Fibroblast of the conjunctiva (primary cell): Measurements from ENCODE around the gene SMYD1.

Source experiments
- DNase-seq: peaks from one replicate; pipeline ENCODE4 v3.0.0-alpha.2; 2010; ENCODE audit warnings: low read depth

Gene SMYD1

GRCh38 chr2:88057437-88057844 lies 10.2 kb upstream of the SMYD1 start:
- no peak for DNase-seq

GRCh38 chr2:88058191-88058590 lies 9.4 kb upstream of the SMYD1 start:
- DNase-seq = no peak

DNA sequence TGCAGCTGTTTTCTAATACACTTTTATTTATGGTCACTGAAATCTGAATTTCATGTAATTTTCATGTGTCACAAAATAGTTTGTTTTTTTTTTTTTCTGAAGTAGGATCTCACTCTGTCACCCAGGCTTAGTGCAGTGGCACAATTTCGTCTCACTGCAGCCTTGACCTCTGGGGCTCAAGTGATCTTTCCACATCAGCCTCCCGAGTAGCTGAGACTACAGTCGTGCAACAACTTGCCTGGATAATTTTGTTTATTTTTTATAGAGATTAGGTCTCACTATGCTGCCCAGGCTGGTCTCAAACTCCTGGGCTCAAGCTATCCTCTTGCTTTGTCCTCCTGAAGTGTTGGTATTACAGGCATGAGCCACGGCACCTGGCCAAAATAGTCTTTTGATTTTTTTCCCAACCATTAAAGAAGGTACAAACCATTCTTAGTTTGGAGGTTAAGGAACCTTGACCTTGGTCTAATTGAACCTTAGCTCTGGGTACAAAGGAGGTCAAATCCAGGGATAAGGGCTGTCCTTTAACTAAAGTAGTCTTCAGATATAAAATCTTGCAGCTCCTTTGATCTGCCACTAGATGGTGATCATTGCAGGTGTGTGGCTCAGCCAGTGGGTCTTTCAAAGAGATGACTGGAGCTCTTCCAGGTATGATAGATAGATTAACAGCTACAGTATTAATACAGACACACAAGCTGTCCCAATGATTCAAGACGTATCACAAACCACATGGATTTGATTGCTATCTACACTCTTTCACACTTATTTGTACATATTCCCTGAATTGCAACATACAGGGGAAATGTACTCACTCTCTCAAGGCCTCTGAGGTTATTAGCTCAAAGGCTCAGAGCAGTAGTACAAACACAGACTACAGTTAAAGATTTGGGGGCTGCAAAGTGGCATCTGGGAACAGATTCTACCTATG lies 7.4 kb upstream of the SMYD1 start:
- peak; percentile 18 for DNase-seq

GRCh38 chr2:88060907-88061275 lies 6.7 kb upstream of the SMYD1 start:
- no peak for DNase-seq

- DNase-seq = no peak
These were observed 6.3 kb upstream of the SMYD1 start for GRCh38 chr2:88061295-88061694.

DNA sequence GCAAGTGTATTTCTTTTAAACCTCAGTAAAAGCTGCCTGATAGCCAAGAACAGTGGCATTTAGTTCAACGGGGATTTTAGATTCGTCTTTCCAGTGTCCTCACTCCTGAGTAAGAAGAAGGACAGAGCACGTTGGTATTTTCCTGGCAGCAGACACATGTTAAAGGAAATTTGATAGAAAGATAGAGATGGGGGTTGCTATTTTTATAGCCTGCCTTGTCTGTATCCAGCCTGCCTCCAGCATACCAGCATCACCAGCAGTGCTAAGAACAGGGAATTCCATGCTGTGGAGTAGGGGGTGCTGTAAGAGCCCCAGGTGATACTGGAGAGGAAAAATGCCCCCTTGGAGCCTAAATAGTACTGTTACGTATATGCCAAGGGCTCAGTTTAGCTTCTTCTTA lies 1.1 kb upstream of the SMYD1 start:
- no peak for DNase-seq

- DNase-seq = no peak
These were observed 436 bp upstream of the SMYD1 start for GRCh38 chr2:88067189-88067588.

- DNase-seq = no peak
These were observed 419 bp downstream of the SMYD1 start for GRCh38 chr2:88068044-88068443.

DNA sequence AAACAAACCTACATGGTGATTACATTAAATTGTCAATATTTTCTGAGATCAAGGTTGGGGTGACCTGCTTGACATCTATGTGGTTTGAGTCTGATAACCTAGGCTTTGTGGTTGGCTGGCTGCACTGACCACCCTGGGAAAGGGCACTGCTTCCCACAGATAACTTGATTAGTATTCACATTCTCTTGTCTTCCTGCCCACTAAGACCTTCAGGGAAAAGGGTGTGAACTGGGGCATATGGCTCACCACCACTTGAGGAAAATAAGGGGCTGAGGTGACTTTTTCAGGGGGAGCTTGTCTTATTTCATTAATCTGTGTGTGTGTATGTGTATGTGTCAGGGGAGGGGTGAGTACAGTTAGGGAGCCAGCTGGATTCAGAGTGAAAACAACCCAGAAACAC lies 1.5 kb downstream of the SMYD1 start:
- DNase-seq = no peak

DNA sequence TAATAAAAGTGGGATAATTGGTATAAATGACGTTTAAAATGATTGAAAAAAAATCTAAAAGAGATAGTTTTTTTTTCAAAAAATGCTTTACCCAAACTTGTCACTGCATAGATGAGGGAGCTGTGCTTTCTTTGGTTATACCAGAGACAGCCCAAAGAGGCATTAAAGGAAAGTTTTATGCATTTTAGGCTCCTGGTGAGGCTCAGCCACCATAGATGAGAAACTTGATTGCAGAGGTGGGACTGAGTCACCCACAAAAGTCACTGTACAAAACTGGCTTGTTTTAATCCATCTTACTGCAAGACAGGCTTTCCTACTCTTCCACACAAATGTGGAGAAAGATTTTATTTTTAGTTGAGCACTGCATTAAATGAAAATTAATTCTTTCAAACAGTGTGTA lies 2.4 kb downstream of the SMYD1 start:
- DNase-seq = no peak

- DNase-seq = no peak
These were observed 3.7 kb downstream of the SMYD1 start for GRCh38 chr2:88071365-88071764.

DNA sequence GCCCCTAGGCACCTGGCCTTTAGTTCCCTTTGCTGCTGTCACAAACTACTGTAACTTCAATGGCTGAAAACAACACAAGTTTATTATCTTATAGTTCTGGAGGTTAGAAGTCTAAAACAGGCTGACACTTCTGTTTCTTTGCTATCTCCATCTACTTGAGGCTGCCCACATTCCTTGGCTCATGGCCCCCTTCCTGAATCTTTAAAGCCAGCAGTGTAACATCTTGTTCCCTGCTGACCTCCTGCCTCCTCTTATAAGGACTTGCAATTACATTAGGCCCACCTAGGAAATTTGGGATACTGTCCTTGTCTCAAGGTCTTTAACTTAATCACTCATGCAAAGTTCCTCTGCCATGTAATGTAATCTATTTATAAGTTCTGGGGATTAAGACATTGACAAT lies 6.5 kb downstream of the SMYD1 start:
- DNase-seq = no peak

- DNase-seq = peak; percentile 72
These were observed 7.2 kb downstream of the SMYD1 start for GRCh38 chr2:88074854-88075292.

DNA sequence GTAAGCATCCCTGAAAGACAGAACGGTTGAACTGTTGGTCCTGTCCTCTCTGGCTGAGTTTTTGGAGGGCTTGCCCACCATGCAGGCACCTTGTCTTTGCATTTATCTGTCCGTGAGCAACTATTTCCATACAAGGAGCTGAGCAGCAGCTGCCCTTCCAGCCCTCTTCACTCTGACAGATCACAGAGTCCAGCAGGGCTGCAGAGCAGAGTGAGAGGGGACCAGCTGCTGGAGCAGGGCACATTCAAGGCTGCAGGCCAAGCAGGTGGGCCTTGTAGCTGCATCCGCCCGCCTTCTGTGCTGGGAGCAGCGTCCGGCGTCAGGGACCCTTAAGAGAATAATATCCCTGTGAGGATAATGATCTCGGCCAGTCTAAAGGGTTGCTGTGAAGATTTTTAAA lies 9.5 kb downstream of the SMYD1 start:
- no peak for DNase-seq

GRCh38 chr2:88078643-88079172 lies 11.1 kb downstream of the SMYD1 start:
- no peak for DNase-seq

DNA sequence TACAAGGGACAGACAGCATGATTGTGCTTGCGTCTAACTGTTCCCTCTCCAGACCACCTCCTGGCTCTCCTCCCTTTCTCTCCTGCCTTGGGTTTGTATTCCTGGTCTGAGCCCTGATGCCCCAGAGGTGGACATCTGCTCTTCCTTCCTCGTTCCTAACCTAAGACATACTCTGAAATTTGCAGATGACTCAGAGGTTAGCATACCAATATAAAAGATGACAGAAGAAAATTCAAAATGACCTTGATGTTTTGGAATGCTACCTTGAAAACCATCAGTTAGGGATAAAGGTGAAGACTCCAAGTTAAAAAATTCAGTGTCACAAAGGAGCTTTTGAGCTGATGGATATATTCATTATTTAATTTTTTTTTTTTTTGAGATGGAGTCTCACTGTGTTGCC lies 12.9 kb downstream of the SMYD1 start:
- no peak for DNase-seq

GRCh38 chr2:88081924-88082608 lies 14.4 kb downstream of the SMYD1 start:
- DNase-seq = no peak

GRCh38 chr2:88082781-88083180 lies 15.2 kb downstream of the SMYD1 start:
- no peak for DNase-seq

GRCh38 chr2:88085099-88085498 lies 17.5 kb downstream of the SMYD1 start:
- no peak for DNase-seq

DNA sequence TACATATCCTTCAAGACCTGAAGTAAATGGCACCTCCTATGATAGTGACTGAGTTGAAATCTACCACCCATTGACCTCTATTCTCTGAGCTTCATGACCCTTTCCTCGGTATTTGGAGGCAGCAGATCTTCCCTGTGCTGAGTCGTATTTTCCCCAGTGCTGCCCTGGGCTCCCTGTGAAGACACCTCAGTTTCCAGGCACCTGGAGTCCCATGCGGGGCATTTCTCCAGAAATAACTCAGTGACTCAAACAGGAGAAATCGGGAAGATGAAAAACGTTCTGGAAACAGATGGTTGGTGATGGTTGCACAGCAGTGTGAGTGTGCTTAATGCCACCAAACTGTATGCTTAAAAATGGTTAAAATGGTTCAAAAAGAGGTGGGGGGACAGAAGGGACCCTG lies 18.0 kb downstream of the SMYD1 start:
- no peak for DNase-seq

- no peak for DNase-seq
These were observed 18.8 kb downstream of the SMYD1 start for GRCh38 chr2:88086401-88086800.

DNA sequence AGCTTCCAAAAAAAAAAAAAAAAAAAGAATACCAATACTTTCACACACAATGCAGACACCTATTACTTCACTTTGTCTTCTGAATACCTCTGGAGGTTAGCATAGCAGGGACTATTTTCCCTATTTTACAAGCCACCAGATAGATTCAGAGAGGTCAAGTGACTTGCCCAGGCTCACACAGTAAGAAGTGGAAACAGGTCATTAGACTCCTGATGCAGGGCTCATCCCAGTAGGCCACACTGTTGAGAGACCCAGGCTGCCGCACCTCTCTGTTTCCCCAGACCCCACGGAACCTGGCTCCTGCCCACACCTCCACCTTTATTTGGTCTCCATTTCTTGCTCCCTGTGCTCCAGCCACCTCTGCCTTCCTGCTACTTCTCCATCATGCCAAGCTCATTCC lies 19.4 kb downstream of the SMYD1 start:
- no peak for DNase-seq

DNA sequence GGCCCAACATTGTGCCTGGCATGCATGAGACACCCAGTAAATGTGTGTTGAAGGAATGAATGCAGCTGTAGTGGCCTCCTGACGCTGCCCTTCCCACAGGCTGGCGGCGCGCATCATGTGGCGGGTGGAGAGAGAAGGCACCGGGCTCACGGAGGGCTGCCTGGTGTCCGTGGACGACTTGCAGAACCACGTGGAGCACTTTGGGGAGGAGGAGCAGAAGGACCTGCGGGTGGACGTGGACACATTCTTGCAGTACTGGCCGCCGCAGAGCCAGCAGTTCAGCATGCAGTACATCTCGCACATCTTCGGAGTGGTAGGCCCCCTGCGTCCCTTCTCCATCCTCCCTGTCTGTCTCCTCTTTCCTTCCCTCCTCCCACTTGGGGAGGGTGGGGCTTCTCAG lies 20.1 kb downstream of the SMYD1 start:
- DNase-seq = no peak
